Nephron progenitor cell (in vitro differentiated cells): Measurements from ENCODE around the gene ZNF121.
"Not testable (repeated sequence)": the region's sequence is repeated elsewhere in the genome, so short reads cannot be mapped to it uniquely, and the experiment has no call there.

Source experiments
- DNase-seq: peaks from one replicate; pipeline ENCODE4 v3.0.0; 2021
- H3K27ac Mint-ChIP-seq: 2 replicates; pipeline ENCODE4 v1.8.0; 2021; ENCODE audit warnings: mild to moderate bottlenecking, moderate library complexity, mixed read lengths
- H3K27me3 Mint-ChIP-seq: 2 replicates; pipeline ENCODE4 v1.8.0; 2021; ENCODE audit warnings: mild to moderate bottlenecking, low read depth, mixed read lengths; ENCODE audit not compliant: poor library complexity
- H3K36me3 Mint-ChIP-seq: 2 replicates; pipeline ENCODE4 v1.8.0; 2021; ENCODE audit warnings: low read depth, mixed read lengths
- H3K4me1 Mint-ChIP-seq: 2 replicates; pipeline ENCODE4 v1.8.0; 2021; ENCODE audit warnings: mixed read lengths
- H3K4me3 Mint-ChIP-seq: 2 replicates; pipeline ENCODE4 v1.8.0; 2021; ENCODE audit warnings: mild to moderate bottlenecking, moderate library complexity, mixed read lengths
- H3K9me3 Mint-ChIP-seq: 2 replicates; pipeline ENCODE4 v1.8.0; 2021; ENCODE audit warnings: mild to moderate bottlenecking, moderate library complexity, mixed read lengths
- TF ChIP-seq, protein P1 (sequence below): fragments of 200-600 bp; sonication (generic); IDR thresholded peaks from 2 replicates; pipeline ENCODE4 v1.5.0; 2021; ENCODE audit warnings: antibody characterized with exemption

The ZNF121 gene

DNA sequence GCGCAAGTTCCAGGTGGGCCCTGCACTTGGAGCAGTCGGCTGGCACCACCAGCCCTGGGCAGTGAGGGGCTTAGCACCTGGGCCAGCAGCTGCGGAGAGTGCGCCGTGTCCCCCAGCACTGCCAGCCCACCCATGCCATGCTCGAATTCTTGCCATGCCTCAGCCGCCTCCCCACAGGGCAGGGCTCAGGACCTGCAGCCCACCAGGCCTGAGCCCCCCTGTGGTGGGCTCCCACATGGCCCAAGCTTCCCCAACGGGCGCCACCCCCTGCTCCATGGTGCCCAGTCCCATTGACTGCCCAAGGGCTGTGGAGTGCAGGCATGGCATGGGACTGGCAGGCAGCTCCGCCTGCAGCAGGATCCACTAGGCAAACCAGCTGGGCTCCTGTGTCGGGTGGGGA is 36.4 kb downstream of the ZNF121 start:
- H3K4me3 Mint-ChIP-seq = no peak overlapping the region

DNA sequence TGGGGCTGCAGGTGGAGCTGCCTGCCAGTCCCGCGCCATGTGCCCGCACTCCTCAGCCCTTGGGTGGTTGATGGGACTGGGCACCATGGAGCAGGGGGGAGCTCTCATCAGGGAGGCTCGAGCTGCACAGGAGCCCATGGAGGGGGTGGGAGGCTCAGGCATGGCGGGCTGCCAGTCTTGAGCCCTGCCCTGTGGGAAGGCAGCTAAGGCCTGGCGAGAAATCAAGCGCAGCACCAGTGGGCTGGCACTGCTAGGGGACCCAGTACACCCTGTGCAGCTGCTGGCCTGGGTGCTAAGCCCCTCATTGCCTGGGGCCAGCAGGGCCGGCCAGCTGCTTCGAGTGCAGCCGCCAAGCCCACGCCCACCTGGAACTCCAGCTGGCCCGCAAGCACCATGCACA is 43.0 kb downstream of the ZNF121 start:
- not testable (repeated sequence) for H3K4me3 Mint-ChIP-seq, H3K27me3 Mint-ChIP-seq, H3K4me1 Mint-ChIP-seq, DNase-seq, H3K27ac Mint-ChIP-seq
- Mint-ChIP-seq H3K9me3 (peaks cover 57% of the 10 kb centered on the region), H3K36me3 (peaks cover 40% of the 10 kb centered on the region)

More for the DNA sequence above, 36.4 kb downstream of the ZNF121 start:
- peaks cover 14% of the 10 kb centered on the region for H3K36me3 Mint-ChIP-seq
- peaks cover 40% of the 10 kb centered on the region for H3K9me3 Mint-ChIP-seq
- peaks cover 4% of the 10 kb centered on the region for H3K27me3 Mint-ChIP-seq
- no peak for DNase-seq
- H3K27ac Mint-ChIP-seq = no peak overlapping the region
- TF ChIP-seq, protein P1, sequence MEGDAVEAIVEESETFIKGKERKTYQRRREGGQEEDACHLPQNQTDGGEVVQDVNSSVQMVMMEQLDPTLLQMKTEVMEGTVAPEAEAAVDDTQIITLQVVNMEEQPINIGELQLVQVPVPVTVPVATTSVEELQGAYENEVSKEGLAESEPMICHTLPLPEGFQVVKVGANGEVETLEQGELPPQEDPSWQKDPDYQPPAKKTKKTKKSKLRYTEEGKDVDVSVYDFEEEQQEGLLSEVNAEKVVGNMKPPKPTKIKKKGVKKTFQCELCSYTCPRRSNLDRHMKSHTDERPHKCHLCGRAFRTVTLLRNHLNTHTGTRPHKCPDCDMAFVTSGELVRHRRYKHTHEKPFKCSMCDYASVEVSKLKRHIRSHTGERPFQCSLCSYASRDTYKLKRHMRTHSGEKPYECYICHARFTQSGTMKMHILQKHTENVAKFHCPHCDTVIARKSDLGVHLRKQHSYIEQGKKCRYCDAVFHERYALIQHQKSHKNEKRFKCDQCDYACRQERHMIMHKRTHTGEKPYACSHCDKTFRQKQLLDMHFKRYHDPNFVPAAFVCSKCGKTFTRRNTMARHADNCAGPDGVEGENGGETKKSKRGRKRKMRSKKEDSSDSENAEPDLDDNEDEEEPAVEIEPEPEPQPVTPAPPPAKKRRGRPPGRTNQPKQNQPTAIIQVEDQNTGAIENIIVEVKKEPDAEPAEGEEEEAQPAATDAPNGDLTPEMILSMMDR = no peak
- H3K4me1 Mint-ChIP-seq = no peaks in the 10 kb centered on the region

DNA sequence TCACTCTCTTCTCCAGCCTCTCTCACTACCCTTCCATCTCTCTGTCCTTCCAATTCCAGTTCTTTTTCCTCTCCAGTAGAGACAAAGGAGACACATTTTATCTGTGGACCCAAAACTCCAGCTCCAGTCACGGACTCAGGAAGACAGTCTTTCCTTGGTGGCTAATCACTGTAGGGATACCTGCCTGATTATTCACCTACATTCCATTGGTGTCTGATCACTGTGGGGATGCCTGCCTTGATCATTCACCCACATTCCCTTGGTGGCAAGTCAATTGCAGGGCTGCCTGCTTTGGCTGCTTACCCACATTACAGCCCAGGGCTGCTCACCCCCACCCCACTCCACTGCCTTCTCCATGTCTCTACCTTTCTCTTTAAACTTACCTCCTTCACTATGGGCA is 44.4 kb downstream of the ZNF121 start:
- peak overlapping the region; percentile 15 for H3K27ac Mint-ChIP-seq
- H3K36me3 Mint-ChIP-seq = peaks cover 54% of the 10 kb centered on the region
- not testable (repeated sequence) for H3K4me1 Mint-ChIP-seq, H3K27me3 Mint-ChIP-seq, DNase-seq
- peaks cover 71% of the 10 kb centered on the region for H3K9me3 Mint-ChIP-seq
- peak overlapping the region; percentile 94 for H3K4me3 Mint-ChIP-seq

DNA sequence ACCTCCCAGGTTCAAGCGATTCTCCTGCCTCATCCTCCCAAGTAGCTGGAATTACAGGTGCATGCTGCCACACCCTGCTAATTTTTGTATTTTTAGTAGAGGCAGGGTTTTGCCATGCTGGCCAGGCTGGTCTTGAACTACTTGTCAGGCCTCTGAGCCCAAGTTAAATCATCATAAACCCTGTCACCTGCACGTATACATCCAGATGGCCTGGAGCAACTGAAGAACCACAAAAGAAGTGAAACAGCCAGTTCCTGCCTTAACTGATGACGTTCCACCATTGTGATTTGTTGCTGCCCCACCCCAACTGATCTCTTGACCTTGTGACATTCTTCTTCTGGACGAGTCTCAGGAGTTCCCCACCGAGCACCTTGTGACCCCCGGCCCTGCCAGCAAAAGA is 45.1 kb downstream of the ZNF121 start:
- Mint-ChIP-seq H3K36me3 (peaks cover 61% of the 10 kb centered on the region), H3K9me3 (peaks cover 78% of the 10 kb centered on the region), H3K4me3 (peak overlapping the region; percentile 94)
- H3K4me1 Mint-ChIP-seq, H3K27ac Mint-ChIP-seq, H3K27me3 Mint-ChIP-seq, DNase-seq: not testable (repeated sequence)

DNA sequence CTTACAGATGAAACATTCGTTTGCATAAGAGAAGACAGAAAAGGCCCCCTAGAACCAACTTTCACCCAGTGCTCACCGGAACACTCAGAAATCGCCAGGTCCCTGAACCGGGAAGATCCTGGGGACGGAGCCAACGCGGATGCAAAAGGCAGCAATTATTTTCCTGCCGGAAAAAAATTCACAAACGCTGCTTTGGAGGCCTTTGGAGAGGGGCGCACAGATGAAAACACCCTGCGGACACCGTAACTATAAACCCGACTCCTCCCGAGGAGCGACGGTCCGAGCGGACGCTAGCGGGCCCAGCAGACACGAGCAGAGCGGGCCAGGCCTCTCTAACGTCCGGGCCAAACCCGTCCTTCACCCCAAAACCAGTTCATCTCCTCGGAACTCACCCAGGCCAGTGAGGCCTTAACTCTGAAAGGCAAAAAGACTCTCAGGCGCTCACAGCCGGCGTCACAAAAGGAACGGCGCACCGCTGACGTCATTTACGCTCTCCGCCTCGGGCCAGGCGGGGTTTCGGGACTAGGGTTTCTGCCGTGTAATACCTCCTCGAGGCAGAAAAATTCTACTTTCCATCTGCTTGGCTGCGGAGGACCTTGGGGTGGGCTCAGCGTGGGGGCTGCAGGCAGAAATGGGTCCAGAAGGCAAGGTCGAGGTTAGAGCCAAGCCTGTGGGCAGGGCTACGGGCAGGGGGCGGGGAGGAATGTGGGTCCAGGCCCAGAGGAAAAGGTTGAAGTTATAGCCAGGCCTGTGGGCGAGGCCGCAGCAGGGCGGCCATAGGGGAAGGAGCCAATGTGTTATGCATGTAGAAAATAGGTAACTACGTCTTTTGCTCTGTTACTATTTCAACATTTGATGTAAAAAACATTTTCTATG is 45.9 kb downstream of the ZNF121 start, which contains the start of gene ZNF426:
ZNF426 (minus strand) TSS at position 463 of the 876 bp plus-strand sequence. CDS start 2,413 bp downstream, outside the sequence.
- DNase-seq = peak; percentile 78
- TF ChIP-seq, protein P1 = no peak
- peak within 1 kb of the TSS; percentile 100 for H3K27ac Mint-ChIP-seq
- peaks cover 69% of the 10 kb centered on the region for H3K36me3 Mint-ChIP-seq
- H3K4me3 Mint-ChIP-seq = peak within 1 kb of the TSS; percentile 94
- H3K27me3 Mint-ChIP-seq = peaks cover 6% of the 10 kb centered on the region
- H3K4me1 Mint-ChIP-seq = no peaks in the 10 kb centered on the region
- H3K9me3 Mint-ChIP-seq = peaks cover 86% of the 10 kb centered on the region

DNA sequence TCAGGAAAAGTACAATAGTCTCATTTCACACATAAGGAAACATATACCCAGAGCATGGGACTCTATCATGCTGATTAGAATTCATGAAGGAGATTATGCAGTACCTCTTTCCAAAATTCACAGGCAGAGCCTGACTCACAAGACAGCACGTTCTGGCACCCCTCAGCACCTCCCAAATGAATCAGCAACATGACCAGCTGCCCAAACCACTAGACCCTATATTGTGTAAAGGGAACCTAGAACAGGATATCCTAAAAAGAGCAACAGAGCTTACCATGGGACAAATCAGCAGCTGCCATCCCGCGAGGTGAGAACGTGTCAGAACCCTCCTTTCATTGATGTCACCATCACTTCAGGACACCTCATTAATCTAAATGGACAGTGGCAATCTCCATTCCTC is 48.4 kb downstream of the ZNF121 start:
- TF ChIP-seq, protein P1 = no peak
- Mint-ChIP-seq H3K27ac (no peak overlapping the region), H3K36me3 (peaks cover 94% of the 10 kb centered on the region), H3K27me3 (peaks cover 10% of the 10 kb centered on the region), H3K4me3 (peak overlapping the region; percentile 54), H3K4me1 (no peaks in the 10 kb centered on the region), H3K9me3 (peaks cover 100% of the 10 kb centered on the region)
- DNase-seq = no peak

DNA sequence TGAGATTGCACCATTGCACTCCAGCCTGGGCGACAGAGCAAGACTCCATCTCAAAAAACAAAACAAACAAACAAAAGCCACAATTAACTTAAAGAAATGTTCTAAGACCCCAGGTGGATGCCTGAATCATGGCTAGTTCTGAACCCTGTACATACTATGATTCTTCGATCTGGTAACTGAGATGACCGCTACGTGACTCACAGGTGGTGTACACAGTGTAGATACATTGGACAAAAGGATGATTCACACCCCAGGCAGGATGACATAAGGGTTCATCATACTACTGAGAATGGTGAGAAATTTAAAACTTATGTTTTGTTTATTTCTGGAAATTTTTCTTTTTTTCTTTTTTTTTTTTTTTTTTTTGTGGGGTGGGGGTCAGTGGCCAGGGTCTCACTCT is 52.4 kb downstream of the ZNF121 start:
- no peak for DNase-seq
- H3K27me3 Mint-ChIP-seq = peaks cover 16% of the 10 kb centered on the region
- H3K27ac Mint-ChIP-seq = no peak overlapping the region
- peaks cover 100% of the 10 kb centered on the region for H3K9me3 Mint-ChIP-seq
- TF ChIP-seq, protein P1 = no peak
- no peaks in the 10 kb centered on the region for H3K4me1 Mint-ChIP-seq
- H3K36me3 Mint-ChIP-seq = peaks cover 100% of the 10 kb centered on the region
- H3K4me3 Mint-ChIP-seq = no peak overlapping the region
